HCT116 (cell line): ENCODE data around the gene NDUFA7.
"Not testable (repeated sequence)": the region's sequence is repeated elsewhere in the genome, so short reads cannot be mapped to it uniquely, and the experiment has no call there.

Experiments used
- CEBPB ChIP-seq: IDR thresholded peaks from 2 replicates; pipeline ENCODE4 v1.6.1; 2012; ENCODE audit warnings: low read depth
- EGR1 ChIP-seq: IDR thresholded peaks from 2 replicates; pipeline ENCODE4 v1.6.1; 2012; ENCODE audit warnings: low read depth
- EZH2 ChIP-seq: fragments of 200-600 bp; sonication (generic); IDR thresholded peaks from 2 replicates; pipeline ENCODE4 v1.6.1; 2017; ENCODE audit warnings: antibody characterized with exemption, mixed run types
- EZH2phosphoT487 ChIP-seq: fragments of 200-600 bp; IDR thresholded peaks from 2 replicates; pipeline ENCODE4 v1.6.1; 2018; ENCODE audit warnings: antibody characterized with exemption, borderline replicate concordance
- POLR2A ChIP-seq: IDR thresholded peaks from 2 replicates; pipeline ENCODE4 v1.7.0; 2011; ENCODE audit warnings: borderline replicate concordance; ENCODE audit not compliant: insufficient read depth, insufficient read length; ENCODE audit errors: extremely low read depth
- POLR2AphosphoS5 ChIP-seq: IDR thresholded peaks from 2 replicates; pipeline ENCODE4 v1.6.1; 2011; ENCODE audit warnings: mild to moderate bottlenecking, low read depth, low read length, moderate library complexity
- SP1 ChIP-seq: IDR thresholded peaks from 2 replicates; pipeline ENCODE4 v1.6.1; 2012; ENCODE audit warnings: low read depth
- SRF ChIP-seq: IDR thresholded peaks from 2 replicates; pipeline ENCODE4 v1.6.1; 2012; ENCODE audit warnings: low read depth
- YY1 ChIP-seq: IDR thresholded peaks from 2 replicates; pipeline ENCODE4 v1.6.1; 2011; ENCODE audit warnings: low read length, low read depth, moderate library complexity, mild to moderate bottlenecking; ENCODE audit not compliant: insufficient replicate concordance; ENCODE audit errors: extremely low read depth
- ZNF274 ChIP-seq: fragments of 200-500 bp; sonication (Bioruptor generic); IDR thresholded peaks from 2 replicates; pipeline ENCODE4 v1.6.1; 2014; ENCODE audit warnings: mild to moderate bottlenecking, low read depth, low read length, inconsistent platforms
- TF ChIP-seq, protein P1 (sequence below): IDR thresholded peaks from 2 replicates; pipeline ENCODE4 v1.6.1; 2012; ENCODE audit warnings: low read depth
- TF ChIP-seq, protein P2 (sequence below): IDR thresholded peaks from 2 replicates; pipeline ENCODE4 v1.6.1; 2011; ENCODE audit warnings: mild to moderate bottlenecking, low read length, moderate library complexity; ENCODE audit not compliant: insufficient replicate concordance; ENCODE audit errors: extremely low read depth
- TF ChIP-seq, protein P3 (sequence below), 3 experiments: fragments of 200-600 bp in 1 of 3; sonication (generic) in 1 of 3; IDR thresholded peaks in 2 of 3; conservative IDR thresholded peaks in 1 of 3; 2 replicates each; pipeline ENCODE4 v1.5.1; 2012 to 2017; ENCODE audit warnings: low read depth in 2 of 3, low read length in 2 of 3, antibody characterized with exemption in 1 of 3, borderline replicate concordance in 1 of 3, control low read depth in 1 of 3, mild to moderate bottlenecking in 1 of 3, mixed read lengths in 1 of 3, mixed run types in 1 of 3, moderate library complexity in 1 of 3; ENCODE audit not compliant: insufficient read depth in 1 of 3
- TF ChIP-seq, protein P4 (sequence below): IDR thresholded peaks from 2 replicates; pipeline ENCODE4 v1.6.1; 2012

DNA sequence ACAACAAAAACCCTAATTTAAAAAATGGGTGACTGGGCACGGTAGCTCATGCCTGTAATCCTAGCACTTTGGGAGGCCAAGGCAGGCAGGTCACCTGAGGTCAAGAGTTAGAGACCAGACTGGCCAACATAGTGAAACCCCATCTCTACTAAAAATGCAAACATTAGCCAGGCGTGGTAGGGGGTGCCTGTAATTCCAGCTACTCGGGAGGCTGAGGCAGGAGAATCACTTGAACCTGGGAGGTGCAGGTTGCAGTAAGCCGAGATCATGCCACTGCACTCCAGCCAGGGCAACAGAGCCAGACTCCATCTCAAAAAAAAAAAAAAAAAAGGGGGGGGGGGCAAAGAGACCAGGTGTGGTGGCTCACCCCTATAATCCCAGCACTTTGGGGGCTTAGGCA is 56.9 kb downstream of the NDUFA7 start:
- not testable (repeated sequence) for TF ChIP-seq ZNF274, EZH2phosphoT487, POLR2A, EZH2, EGR1, SRF, POLR2AphosphoS5, CEBPB, YY1, SP1
- TF ChIP-seq, protein P1, sequence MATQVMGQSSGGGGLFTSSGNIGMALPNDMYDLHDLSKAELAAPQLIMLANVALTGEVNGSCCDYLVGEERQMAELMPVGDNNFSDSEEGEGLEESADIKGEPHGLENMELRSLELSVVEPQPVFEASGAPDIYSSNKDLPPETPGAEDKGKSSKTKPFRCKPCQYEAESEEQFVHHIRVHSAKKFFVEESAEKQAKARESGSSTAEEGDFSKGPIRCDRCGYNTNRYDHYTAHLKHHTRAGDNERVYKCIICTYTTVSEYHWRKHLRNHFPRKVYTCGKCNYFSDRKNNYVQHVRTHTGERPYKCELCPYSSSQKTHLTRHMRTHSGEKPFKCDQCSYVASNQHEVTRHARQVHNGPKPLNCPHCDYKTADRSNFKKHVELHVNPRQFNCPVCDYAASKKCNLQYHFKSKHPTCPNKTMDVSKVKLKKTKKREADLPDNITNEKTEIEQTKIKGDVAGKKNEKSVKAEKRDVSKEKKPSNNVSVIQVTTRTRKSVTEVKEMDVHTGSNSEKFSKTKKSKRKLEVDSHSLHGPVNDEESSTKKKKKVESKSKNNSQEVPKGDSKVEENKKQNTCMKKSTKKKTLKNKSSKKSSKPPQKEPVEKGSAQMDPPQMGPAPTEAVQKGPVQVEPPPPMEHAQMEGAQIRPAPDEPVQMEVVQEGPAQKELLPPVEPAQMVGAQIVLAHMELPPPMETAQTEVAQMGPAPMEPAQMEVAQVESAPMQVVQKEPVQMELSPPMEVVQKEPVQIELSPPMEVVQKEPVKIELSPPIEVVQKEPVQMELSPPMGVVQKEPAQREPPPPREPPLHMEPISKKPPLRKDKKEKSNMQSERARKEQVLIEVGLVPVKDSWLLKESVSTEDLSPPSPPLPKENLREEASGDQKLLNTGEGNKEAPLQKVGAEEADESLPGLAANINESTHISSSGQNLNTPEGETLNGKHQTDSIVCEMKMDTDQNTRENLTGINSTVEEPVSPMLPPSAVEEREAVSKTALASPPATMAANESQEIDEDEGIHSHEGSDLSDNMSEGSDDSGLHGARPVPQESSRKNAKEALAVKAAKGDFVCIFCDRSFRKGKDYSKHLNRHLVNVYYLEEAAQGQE, result not testable (repeated sequence)
- TF ChIP-seq, protein P2, sequence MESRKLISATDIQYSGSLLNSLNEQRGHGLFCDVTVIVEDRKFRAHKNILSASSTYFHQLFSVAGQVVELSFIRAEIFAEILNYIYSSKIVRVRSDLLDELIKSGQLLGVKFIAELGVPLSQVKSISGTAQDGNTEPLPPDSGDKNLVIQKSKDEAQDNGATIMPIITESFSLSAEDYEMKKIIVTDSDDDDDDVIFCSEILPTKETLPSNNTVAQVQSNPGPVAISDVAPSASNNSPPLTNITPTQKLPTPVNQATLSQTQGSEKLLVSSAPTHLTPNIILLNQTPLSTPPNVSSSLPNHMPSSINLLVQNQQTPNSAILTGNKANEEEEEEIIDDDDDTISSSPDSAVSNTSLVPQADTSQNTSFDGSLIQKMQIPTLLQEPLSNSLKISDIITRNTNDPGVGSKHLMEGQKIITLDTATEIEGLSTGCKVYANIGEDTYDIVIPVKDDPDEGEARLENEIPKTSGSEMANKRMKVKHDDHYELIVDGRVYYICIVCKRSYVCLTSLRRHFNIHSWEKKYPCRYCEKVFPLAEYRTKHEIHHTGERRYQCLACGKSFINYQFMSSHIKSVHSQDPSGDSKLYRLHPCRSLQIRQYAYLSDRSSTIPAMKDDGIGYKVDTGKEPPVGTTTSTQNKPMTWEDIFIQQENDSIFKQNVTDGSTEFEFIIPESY, result not testable (repeated sequence)
- TF ChIP-seq, protein P3, sequence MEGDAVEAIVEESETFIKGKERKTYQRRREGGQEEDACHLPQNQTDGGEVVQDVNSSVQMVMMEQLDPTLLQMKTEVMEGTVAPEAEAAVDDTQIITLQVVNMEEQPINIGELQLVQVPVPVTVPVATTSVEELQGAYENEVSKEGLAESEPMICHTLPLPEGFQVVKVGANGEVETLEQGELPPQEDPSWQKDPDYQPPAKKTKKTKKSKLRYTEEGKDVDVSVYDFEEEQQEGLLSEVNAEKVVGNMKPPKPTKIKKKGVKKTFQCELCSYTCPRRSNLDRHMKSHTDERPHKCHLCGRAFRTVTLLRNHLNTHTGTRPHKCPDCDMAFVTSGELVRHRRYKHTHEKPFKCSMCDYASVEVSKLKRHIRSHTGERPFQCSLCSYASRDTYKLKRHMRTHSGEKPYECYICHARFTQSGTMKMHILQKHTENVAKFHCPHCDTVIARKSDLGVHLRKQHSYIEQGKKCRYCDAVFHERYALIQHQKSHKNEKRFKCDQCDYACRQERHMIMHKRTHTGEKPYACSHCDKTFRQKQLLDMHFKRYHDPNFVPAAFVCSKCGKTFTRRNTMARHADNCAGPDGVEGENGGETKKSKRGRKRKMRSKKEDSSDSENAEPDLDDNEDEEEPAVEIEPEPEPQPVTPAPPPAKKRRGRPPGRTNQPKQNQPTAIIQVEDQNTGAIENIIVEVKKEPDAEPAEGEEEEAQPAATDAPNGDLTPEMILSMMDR (IDR thresholded peaks at IDR 0.05 in 2 of 3, conservative IDR thresholded peaks at IDR 0.05 in 1 of 3; ENCODE audit: borderline replicate concordance in 1 of 3, insufficient read depth in 1 of 3, low read depth in 2 of 3, low read length in 2 of 3), result not testable (repeated sequence)
- TF ChIP-seq, protein P4, sequence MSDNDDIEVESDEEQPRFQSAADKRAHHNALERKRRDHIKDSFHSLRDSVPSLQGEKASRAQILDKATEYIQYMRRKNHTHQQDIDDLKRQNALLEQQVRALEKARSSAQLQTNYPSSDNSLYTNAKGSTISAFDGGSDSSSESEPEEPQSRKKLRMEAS, result not testable (repeated sequence)
